ENCODE measurements around the gene HNRNPH1. TPM values are rescaled to one million over a fixed set of nuclear protein-coding genes. Genes with fewer than 3 reads are reported as not detected.

HNRNPH1 gene
- total RNA-seq, 1 donor from 2014 or later: 430 TPM

DNA sequence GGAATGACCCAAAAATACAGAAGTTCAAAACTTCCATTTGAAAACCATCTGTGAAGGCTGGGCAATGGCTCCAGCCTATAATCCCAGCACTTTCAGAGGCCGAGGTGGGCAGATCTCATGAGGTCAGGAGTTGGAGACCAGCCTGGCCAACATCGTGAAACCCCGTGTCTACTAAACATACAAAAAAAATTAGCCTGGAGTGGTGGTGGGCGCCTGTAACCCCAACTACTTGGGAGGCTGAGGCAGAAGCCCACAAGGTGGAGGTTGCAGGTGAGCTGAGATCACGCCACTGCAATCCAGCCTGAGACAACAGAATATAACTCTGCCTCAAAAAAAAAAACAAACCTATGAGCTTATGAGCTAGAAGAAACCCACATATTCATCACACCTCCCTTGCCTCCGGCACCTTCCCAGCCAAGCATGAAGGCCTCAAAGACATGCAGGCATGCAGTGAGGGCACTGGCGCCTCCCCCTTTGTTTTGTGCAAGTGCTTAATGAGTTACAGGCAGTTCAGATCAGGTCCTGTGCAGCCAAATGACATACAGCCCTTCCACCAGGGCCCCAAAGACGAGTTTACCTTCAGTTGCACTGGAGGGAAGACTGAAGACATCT is 9.9 kb downstream of the HNRNPH1 start:
- no peak overlapping the region for H3K27ac ChIP-seq (ENCODE audit: low read depth, low read length)
- peaks cover 25 to 29% (median 28%) of the 10 kb centered on the region in 3 donors for H3K4me1 ChIP-seq (ENCODE audit: control insufficient read depth in 3 of 3, insufficient read depth in 3 of 3, low read length in 3 of 3)
- no peak overlapping the region for H3K4me3 ChIP-seq (ENCODE audit: low read length in 3 of 3)
- no peaks in the 10 kb centered on the region for H3K27me3 ChIP-seq (ENCODE audit: control insufficient read depth in 3 of 3, insufficient read depth in 3 of 3, low read length in 3 of 3)
- peaks cover 77 to 87% (median 85%) of the 10 kb centered on the region in 3 donors for H3K36me3 ChIP-seq (ENCODE audit: control insufficient read depth in 3 of 3, insufficient read depth in 3 of 3, low read length in 3 of 3)
- no peak overlapping the region for H3K9ac ChIP-seq (ENCODE audit: low read depth in 1 of 3, low read length in 3 of 3)
- H3K9me3 ChIP-seq (ENCODE audit: control insufficient read depth in 3 of 3, low read length in 3 of 3): no peaks in the 10 kb centered on the region

DNA sequence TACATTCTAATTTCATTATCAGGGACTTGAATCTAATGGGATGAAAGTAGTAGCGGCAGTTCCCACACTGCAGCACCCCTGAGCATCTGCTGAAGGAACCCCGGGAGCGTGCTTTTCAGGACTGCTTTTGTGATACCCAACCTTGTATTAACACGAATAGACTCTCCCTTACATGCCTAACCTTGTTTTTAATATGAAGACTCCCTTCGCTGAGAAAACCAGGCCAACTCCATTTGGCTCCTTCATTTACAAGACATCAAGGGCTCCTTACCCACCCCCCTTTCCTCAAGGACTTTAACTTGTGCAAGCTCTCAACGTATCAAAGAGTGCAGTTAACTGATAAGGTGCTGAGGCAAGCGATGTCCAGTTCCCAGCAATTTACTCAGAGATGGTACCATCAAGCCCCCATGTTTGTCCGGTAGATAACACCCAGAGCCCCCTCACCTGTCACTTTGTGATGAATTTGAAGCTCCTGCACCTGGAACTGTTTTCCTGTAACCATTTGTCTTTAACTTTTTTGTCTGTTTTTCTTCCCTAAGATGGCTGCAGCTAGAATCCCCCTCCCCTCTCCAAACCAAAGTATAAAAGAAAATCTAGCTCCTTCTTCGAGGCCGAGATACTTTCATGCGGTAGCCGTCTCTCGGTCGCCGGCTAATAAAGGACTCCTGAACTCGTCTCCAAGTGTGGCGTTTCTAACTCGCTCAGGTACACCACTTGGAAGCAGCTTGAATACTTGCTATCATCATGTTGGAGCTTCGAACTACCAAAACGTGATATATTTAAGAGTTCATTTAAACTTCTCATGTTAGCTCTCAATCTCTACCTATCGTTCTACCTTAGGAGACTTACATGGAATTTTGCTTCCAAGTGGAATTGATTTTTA is 10.7 kb downstream of the HNRNPH1 start:
- H3K4me1 ChIP-seq (ENCODE audit: control insufficient read depth in 3 of 3, insufficient read depth in 3 of 3, low read length in 3 of 3): peaks cover 32 to 36% (median 34%) of the 10 kb centered on the region in 3 donors
- H3K36me3 ChIP-seq (ENCODE audit: control insufficient read depth in 3 of 3, insufficient read depth in 3 of 3, low read length in 3 of 3): peaks cover 76 to 86% (median 85%) of the 10 kb centered on the region in 3 donors

DNA sequence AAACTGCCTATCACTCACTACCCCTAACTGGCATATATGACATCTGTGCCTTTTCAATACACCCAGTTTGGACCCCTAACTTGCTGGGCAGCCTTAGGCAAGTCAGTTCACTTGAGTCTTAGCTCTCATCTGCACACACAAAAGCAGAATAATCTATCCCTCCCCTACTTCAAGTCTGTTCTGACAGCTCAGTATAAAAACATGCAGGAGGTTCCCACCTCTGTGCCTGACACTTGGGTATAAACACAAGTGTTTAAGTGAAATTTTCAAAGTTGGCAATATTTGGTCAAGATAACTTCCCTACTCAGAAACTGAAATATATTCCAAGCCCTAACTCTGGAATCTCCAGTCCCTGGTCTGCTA is 12.6 kb downstream of the HNRNPH1 start:
- Histone ChIP-seq H3K27me3 (ENCODE audit: control insufficient read depth in 3 of 3, insufficient read depth in 3 of 3, low read length in 3 of 3) (no peaks in the 10 kb centered on the region), H3K27ac (ENCODE audit: low read depth, low read length) (no peak overlapping the region), H3K4me1 (ENCODE audit: control insufficient read depth in 3 of 3, insufficient read depth in 3 of 3, low read length in 3 of 3) (peaks cover 47 to 55% (median 54%) of the 10 kb centered on the region in 3 donors), H3K9me3 (ENCODE audit: control insufficient read depth in 3 of 3, low read length in 3 of 3) (no peaks in the 10 kb centered on the region), H3K36me3 (ENCODE audit: control insufficient read depth in 3 of 3, insufficient read depth in 3 of 3, low read length in 3 of 3) (peaks cover 73 to 85% (median 75%) of the 10 kb centered on the region in 3 donors), H3K9ac (ENCODE audit: low read depth in 1 of 3, low read length in 3 of 3) (no peak overlapping the region), H3K4me3 (ENCODE audit: low read length in 3 of 3) (no peak overlapping the region)

More for the DNA sequence above, 10.7 kb downstream of the HNRNPH1 start:
- H3K4me3 ChIP-seq (ENCODE audit: low read length in 3 of 3): no peak overlapping the region
- no peaks in the 10 kb centered on the region for H3K9me3 ChIP-seq (ENCODE audit: control insufficient read depth in 3 of 3, low read length in 3 of 3)
- H3K27me3 ChIP-seq (ENCODE audit: control insufficient read depth in 3 of 3, insufficient read depth in 3 of 3, low read length in 3 of 3): no peaks in the 10 kb centered on the region
- no peak overlapping the region for H3K27ac ChIP-seq (ENCODE audit: low read depth, low read length)
- no peak overlapping the region for H3K9ac ChIP-seq (ENCODE audit: low read depth in 1 of 3, low read length in 3 of 3)

GRCh38 chr5:179610109-179610902 is 13.2 kb downstream of the HNRNPH1 start:
- no peak overlapping the region for H3K4me3 ChIP-seq (ENCODE audit: low read length in 3 of 3)

GRCh38 chr5:179609834-179610108 is 13.7 kb downstream of the HNRNPH1 start:
- Histone ChIP-seq H3K9ac (ENCODE audit: low read depth in 1 of 3, low read length in 3 of 3) (no peak overlapping the region), H3K9me3 (ENCODE audit: control insufficient read depth in 3 of 3, low read length in 3 of 3) (no peaks in the 10 kb centered on the region), H3K36me3 (ENCODE audit: control insufficient read depth in 3 of 3, insufficient read depth in 3 of 3, low read length in 3 of 3) (peaks cover 64 to 83% (median 73%) of the 10 kb centered on the region in 3 donors), H3K4me3 (ENCODE audit: low read length in 3 of 3) (no peak overlapping the region), H3K4me1 (ENCODE audit: control insufficient read depth in 3 of 3, insufficient read depth in 3 of 3, low read length in 3 of 3) (peaks cover 53 to 63% (median 59%) of the 10 kb centered on the region in 3 donors), H3K27me3 (ENCODE audit: control insufficient read depth in 3 of 3, insufficient read depth in 3 of 3, low read length in 3 of 3) (no peaks in the 10 kb centered on the region), H3K27ac (ENCODE audit: low read depth, low read length) (no peak overlapping the region)

More at GRCh38 chr5:179610109-179610902, 13.2 kb downstream of the HNRNPH1 start:
- H3K4me1 ChIP-seq (ENCODE audit: control insufficient read depth in 3 of 3, insufficient read depth in 3 of 3, low read length in 3 of 3): peaks cover 51 to 61% (median 59%) of the 10 kb centered on the region in 3 donors
- H3K9ac ChIP-seq (ENCODE audit: low read depth in 1 of 3, low read length in 3 of 3): no peak overlapping the region
- no peaks in the 10 kb centered on the region for H3K9me3 ChIP-seq (ENCODE audit: control insufficient read depth in 3 of 3, low read length in 3 of 3)
- no peak overlapping the region for H3K27ac ChIP-seq (ENCODE audit: low read depth, low read length)
- no peaks in the 10 kb centered on the region for H3K27me3 ChIP-seq (ENCODE audit: control insufficient read depth in 3 of 3, insufficient read depth in 3 of 3, low read length in 3 of 3)
- H3K36me3 ChIP-seq (ENCODE audit: control insufficient read depth in 3 of 3, insufficient read depth in 3 of 3, low read length in 3 of 3): peaks cover 69 to 85% (median 75%) of the 10 kb centered on the region in 3 donors

DNA sequence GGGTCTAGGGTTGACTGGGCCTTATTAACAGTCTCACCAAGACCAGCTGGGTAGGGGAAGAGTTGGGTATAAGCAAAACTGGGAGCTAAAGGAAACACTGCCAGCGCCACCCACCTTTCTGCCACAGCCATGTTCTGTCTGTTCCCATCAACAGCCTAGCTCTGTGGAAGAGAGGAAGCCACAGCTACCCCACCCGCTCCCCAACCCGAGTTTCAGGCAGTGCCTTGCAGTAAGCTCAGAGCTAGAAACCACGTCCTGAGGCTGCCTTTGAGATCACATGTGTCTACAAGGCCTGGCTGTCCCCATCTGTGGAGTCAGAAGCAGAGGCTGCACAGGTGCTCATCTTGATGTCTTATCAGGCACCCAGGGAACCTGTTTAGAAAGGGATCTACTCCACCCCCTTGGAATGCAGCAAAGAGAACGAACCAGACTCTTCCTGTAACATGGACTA is 15.3 kb downstream of the HNRNPH1 start:
- H3K9ac ChIP-seq (ENCODE audit: low read depth in 1 of 3, low read length in 3 of 3): peak overlapping the region in 2 of 3 donors; percentile 8 to 40
- H3K27ac ChIP-seq (ENCODE audit: low read depth, low read length): no peak overlapping the region
- H3K9me3 ChIP-seq (ENCODE audit: control insufficient read depth in 3 of 3, low read length in 3 of 3): no peaks in the 10 kb centered on the region
- H3K27me3 ChIP-seq (ENCODE audit: control insufficient read depth in 3 of 3, insufficient read depth in 3 of 3, low read length in 3 of 3): no peaks in the 10 kb centered on the region
- no peak overlapping the region for H3K4me3 ChIP-seq (ENCODE audit: low read length in 3 of 3)
- peaks cover 53 to 77% (median 67%) of the 10 kb centered on the region in 3 donors for H3K36me3 ChIP-seq (ENCODE audit: control insufficient read depth in 3 of 3, insufficient read depth in 3 of 3, low read length in 3 of 3)
- peaks cover 53 to 63% (median 59%) of the 10 kb centered on the region in 3 donors for H3K4me1 ChIP-seq (ENCODE audit: control insufficient read depth in 3 of 3, insufficient read depth in 3 of 3, low read length in 3 of 3)

DNA sequence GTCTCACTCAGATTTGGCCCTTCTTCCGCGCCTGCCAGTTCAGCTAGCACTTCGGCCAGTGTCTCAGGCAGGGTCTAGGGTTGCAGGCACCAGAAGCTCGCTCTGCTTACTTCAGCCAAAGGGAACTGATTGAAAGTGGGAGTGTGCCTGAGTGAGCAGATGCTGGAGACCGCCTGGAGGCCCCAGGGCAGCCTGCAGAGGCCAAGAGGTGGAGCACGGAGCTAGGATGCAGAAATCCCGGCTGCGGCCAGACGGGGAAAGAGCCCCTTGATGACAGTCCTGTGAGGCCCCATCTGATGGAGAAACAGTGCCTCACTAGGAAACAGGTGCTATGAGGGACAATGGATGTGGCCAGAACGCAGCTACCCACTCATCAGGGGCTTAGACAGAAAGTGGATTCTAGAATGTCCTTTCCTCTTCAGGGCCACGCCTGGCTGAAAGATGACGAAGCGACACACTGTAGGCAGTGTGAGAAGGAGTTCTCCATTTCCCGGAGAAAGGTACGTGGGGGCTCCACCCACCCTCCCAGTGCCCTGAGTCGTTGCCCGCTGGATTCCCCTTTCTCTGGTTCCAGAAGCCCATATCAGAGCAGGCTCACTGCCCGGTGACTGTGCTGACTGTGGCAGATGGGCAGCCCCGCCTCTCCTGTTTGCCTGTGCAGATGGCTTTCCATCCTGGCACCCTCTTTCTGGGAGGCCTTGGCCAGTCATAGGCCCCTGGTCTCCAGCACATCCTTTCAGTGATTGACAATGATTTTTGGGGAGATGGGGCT is 16.1 kb downstream of the HNRNPH1 start:
- peak overlapping the region; percentile 40 for H3K27ac ChIP-seq (ENCODE audit: low read depth, low read length)
- H3K36me3 ChIP-seq (ENCODE audit: control insufficient read depth in 3 of 3, insufficient read depth in 3 of 3, low read length in 3 of 3): peaks cover 50 to 73% (median 64%) of the 10 kb centered on the region in 3 donors
- H3K4me3 ChIP-seq (ENCODE audit: low read length in 3 of 3): no peak overlapping the region
- no peaks in the 10 kb centered on the region for H3K9me3 ChIP-seq (ENCODE audit: control insufficient read depth in 3 of 3, low read length in 3 of 3)
- H3K9ac ChIP-seq (ENCODE audit: low read depth in 1 of 3, low read length in 3 of 3): peak overlapping the region in 2 of 3 donors; percentile 8 to 33
- peaks cover 53 to 63% (median 59%) of the 10 kb centered on the region in 3 donors for H3K4me1 ChIP-seq (ENCODE audit: control insufficient read depth in 3 of 3, insufficient read depth in 3 of 3, low read length in 3 of 3)
- no peaks in the 10 kb centered on the region for H3K27me3 ChIP-seq (ENCODE audit: control insufficient read depth in 3 of 3, insufficient read depth in 3 of 3, low read length in 3 of 3)

DNA sequence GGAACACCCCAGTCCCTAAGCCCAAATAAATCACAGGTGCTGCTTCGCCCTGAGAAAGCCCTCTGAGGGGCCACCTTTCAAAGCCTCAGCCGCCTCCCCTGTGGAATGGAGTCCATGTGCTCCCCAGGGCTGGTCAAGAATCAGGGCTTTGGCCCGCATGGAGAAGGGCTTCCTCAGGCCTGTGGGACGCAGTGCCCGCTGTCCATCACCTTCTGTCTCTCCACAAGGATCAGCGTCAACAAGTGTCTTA is 16.6 kb downstream of the HNRNPH1 start:
- no peak overlapping the region for H3K4me3 ChIP-seq (ENCODE audit: low read length in 3 of 3)
- H3K9ac ChIP-seq (ENCODE audit: low read depth in 1 of 3, low read length in 3 of 3): peak overlapping the region in 1 of 3 donors; percentile 33
- H3K9me3 ChIP-seq (ENCODE audit: control insufficient read depth in 3 of 3, low read length in 3 of 3): no peaks in the 10 kb centered on the region
- peaks cover 52 to 62% (median 57%) of the 10 kb centered on the region in 3 donors for H3K4me1 ChIP-seq (ENCODE audit: control insufficient read depth in 3 of 3, insufficient read depth in 3 of 3, low read length in 3 of 3)
- H3K27me3 ChIP-seq (ENCODE audit: control insufficient read depth in 3 of 3, insufficient read depth in 3 of 3, low read length in 3 of 3): no peaks in the 10 kb centered on the region
- peaks cover 52 to 75% (median 66%) of the 10 kb centered on the region in 3 donors for H3K36me3 ChIP-seq (ENCODE audit: control insufficient read depth in 3 of 3, insufficient read depth in 3 of 3, low read length in 3 of 3)
- H3K27ac ChIP-seq (ENCODE audit: low read depth, low read length): peak overlapping the region; percentile 40

DNA sequence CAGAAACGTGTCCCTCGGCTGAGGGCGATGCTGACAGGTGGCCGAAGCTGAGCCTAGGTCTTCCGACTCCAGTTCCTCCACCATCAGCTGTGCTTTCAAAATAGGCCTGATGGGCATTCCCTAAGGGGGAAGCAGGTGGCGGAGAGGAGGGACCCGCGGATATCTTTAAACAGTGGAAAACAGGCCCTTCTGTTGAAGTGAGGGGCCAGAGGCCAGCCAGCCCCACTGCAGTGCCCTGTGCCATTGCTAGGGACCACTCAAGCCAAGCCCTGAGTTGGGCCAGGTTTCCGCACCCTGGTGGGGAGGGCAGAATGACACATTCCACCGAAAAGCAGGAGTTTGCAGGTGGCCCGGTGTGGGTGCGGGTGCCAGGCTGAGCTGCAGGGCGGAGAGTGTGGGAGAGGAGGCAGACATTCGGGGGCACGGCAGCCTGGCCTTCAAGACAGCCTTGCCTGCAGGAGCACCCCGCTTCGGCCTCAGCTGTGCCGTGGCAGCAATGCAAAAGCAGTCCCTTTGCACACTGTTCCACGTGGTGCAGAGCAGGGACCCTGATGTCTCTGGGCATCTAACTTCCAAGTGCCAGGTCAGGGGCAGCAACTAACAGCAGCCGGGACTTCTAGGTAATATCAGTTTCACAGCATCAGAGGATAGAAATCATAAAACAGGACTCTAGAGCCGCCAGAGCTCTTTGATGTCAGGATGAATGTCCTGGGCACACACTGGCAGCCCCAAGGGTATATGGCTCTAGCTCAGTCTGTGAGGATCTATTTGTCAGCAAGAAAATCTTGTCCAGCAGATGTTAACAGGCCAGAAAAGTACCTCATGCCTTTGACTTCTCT is 17.2 kb downstream of the HNRNPH1 start:
- H3K4me1 ChIP-seq (ENCODE audit: control insufficient read depth in 3 of 3, insufficient read depth in 3 of 3, low read length in 3 of 3): peaks cover 47 to 56% (median 52%) of the 10 kb centered on the region in 3 donors
- peak overlapping the region; percentile 44 for H3K27ac ChIP-seq (ENCODE audit: low read depth, low read length)
- no peaks in the 10 kb centered on the region for H3K27me3 ChIP-seq (ENCODE audit: control insufficient read depth in 3 of 3, insufficient read depth in 3 of 3, low read length in 3 of 3)
- H3K9me3 ChIP-seq (ENCODE audit: control insufficient read depth in 3 of 3, low read length in 3 of 3): no peaks in the 10 kb centered on the region
- H3K4me3 ChIP-seq (ENCODE audit: low read length in 3 of 3): no peak overlapping the region
- H3K36me3 ChIP-seq (ENCODE audit: control insufficient read depth in 3 of 3, insufficient read depth in 3 of 3, low read length in 3 of 3): peaks cover 52 to 74% (median 64%) of the 10 kb centered on the region in 3 donors
- H3K9ac ChIP-seq (ENCODE audit: low read depth in 1 of 3, low read length in 3 of 3): peak overlapping the region in 1 of 3 donors; percentile 54
